ENCODE measurements around the gene PTPRB. TPM values are rescaled to one million over a fixed set of nuclear protein-coding genes. Genes with fewer than 3 reads are reported as not detected.

Gene PTPRB
- 0.18 TPM for polyA plus RNA-seq (2013, experiment 1 of 2)
- polyA plus RNA-seq (2013, experiment 2 of 2): 0.21 TPM

DNA sequence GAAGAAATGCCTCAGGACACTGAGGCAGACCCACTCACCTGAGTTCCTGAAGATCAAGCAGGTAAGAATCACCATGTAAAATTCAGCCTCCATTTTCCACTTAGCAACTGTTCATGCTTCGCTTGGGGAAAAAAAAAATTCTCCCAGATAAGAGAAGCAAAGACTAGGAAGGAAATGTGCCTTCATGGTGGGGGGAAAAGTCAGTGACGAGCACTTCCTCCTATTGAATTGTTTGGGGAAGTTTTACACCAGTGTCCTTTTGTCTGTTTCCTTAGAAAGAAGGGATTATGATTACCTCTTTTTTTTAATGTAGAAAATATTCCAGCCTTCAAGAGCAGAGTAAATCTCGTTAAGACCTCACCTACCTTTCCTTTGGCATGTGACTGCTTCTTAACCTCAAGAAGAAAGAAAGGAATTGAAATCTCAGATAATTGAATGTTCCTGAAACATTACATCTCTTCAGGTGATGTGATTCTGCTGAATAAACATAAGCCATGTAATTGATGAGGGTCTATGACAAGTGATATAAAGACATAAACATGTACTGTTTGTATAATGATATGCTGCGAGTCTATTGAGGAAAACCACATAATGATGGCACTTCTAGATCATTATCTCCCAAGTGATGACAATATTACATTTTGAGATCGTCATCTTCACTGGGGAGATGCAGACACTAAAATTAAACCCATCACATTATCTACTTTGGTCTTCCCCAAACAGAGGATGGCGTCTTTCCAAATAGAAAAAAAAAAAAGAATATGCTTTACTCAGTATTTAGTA lies at the start of gene PTPRB:
PTPRB (minus strand) TSS at position 127 of the 783 bp plus-strand sequence; CDS start at position 93, 34 bp downstream.
- DNase-seq: no peak
- WGBS (ENCODE audit: extremely low coverage, insufficient coverage, low lambda C conversion rate): no CpG with 5 or more reads among the region's 6 CpGs
- H4K5ac ChIP-seq (ENCODE audit: low read length): no peak within 1 kb of the TSS
- no peak within 1 kb of the TSS for H3K23ac ChIP-seq (ENCODE audit: low read length)
- H3K4me3 ChIP-seq (ENCODE audit: low read length): no peak within 1 kb of the TSS
- no peaks in the 10 kb centered on the region for H3K36me3 ChIP-seq (ENCODE audit: control insufficient read depth, insufficient read depth, low read length)
- no peak within 1 kb of the TSS for H3K18ac ChIP-seq (ENCODE audit: low read length)
- H2AK5ac ChIP-seq (ENCODE audit: low read length): no peak within 1 kb of the TSS
- H2BK5ac ChIP-seq (ENCODE audit: low read length): no peak within 1 kb of the TSS
- H3K9ac ChIP-seq (ENCODE audit: low read length): no peak within 1 kb of the TSS
- H3K27ac ChIP-seq (ENCODE audit: low read depth, low read length): no peak within 1 kb of the TSS
- H3K4me1 ChIP-seq (ENCODE audit: control insufficient read depth, low read depth, low read length): no peaks in the 10 kb centered on the region
- H2BK120ac ChIP-seq (ENCODE audit: low read depth, low read length): no peak within 1 kb of the TSS
- H3K27me3 ChIP-seq (ENCODE audit: insufficient read depth, low read length, poor library complexity): no peaks in the 10 kb centered on the region
- H4K8ac ChIP-seq (ENCODE audit: low read depth, low read length): no peak within 1 kb of the TSS
- no peak within 1 kb of the TSS for H2BK15ac ChIP-seq (replicated peaks; ENCODE audit: low read depth)
- H3K79me1 ChIP-seq (ENCODE audit: low read length): no peaks in the 10 kb centered on the region
- H3K79me2 ChIP-seq (ENCODE audit: control insufficient read depth, insufficient read depth, low read length): no peaks in the 10 kb centered on the region
- H3K4ac ChIP-seq (ENCODE audit: low read depth, low read length): no peak within 1 kb of the TSS
- no peak within 1 kb of the TSS for H3K56ac ChIP-seq (ENCODE audit: low read length)
- H3K4me2 ChIP-seq (ENCODE audit: low read length): no peak within 1 kb of the TSS

DNA sequence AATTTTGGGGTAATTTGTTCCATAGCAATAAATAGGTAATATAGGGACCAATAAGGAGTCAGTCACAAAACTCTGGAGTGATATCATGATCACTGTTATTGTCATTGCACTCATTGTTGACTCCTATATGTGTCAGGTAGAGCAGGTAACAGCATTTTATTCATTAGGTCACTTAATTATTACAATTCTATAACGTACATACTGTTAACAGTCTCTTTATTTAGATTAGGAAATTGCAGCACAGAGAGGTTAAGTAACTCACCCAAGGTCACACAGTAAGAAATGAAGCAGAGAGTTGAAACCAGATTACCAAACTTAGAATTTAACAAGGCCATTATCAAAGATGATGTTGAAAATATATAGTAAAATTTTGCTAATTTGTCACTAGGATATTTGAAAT lies 49.7 kb upstream of the PTPRB start:
- no CpG with 5 or more reads among the region's 1 CpG for WGBS (ENCODE audit: extremely low coverage, insufficient coverage, low lambda C conversion rate)
- H3K36me3 ChIP-seq (ENCODE audit: control insufficient read depth, insufficient read depth, low read length): no peaks in the 10 kb centered on the region

DNA sequence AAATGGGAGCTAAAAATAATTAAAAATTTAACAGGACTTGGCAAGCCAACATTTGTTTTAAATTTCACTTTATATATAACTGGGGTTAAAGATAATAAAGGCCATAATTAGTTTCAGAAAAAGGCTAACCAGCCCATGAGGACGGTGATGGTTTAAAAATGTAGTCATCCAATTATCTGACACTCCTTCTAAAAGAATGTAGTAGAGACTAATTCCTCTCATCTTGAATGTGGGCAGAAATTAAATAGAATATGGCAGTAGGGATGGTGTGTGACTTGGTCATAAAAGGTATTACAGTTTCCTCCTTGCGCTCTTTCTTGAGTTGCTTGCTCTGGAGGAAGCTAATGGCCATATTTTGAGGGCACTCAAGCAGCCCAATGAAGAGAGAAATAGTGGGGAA lies 49.1 kb upstream of the PTPRB start:
- Histone ChIP-seq H4K5ac (ENCODE audit: low read length) (no peak overlapping the region), H3K27me3 (ENCODE audit: insufficient read depth, low read length, poor library complexity) (no peaks in the 10 kb centered on the region), H2BK5ac (ENCODE audit: low read length) (no peak overlapping the region), H3K23ac (ENCODE audit: low read length) (no peak overlapping the region), H2BK120ac (ENCODE audit: low read depth, low read length) (no peak overlapping the region), H3K79me2 (ENCODE audit: control insufficient read depth, insufficient read depth, low read length) (no peaks in the 10 kb centered on the region), H3K9ac (ENCODE audit: low read length) (no peak overlapping the region), H3K4me1 (ENCODE audit: control insufficient read depth, low read depth, low read length) (no peaks in the 10 kb centered on the region), H3K56ac (ENCODE audit: low read length) (no peak overlapping the region), H2AK5ac (ENCODE audit: low read length) (no peak overlapping the region), H2BK15ac (replicated peaks; ENCODE audit: low read depth) (no peak overlapping the region), H3K4me3 (ENCODE audit: low read length) (no peak overlapping the region), H3K79me1 (ENCODE audit: low read length) (no peaks in the 10 kb centered on the region), H3K18ac (ENCODE audit: low read length) (no peak overlapping the region), H3K27ac (ENCODE audit: low read depth, low read length) (no peak overlapping the region), H4K8ac (ENCODE audit: low read depth, low read length) (no peak overlapping the region), H3K36me3 (ENCODE audit: control insufficient read depth, insufficient read depth, low read length) (no peaks in the 10 kb centered on the region), H3K4me2 (ENCODE audit: low read length) (no peak overlapping the region), H3K4ac (ENCODE audit: low read depth, low read length) (no peak overlapping the region)
- no CpG with 5 or more reads among the region's 2 CpGs for WGBS (ENCODE audit: extremely low coverage, insufficient coverage, low lambda C conversion rate)
- no peak for DNase-seq

More for the DNA sequence above, 49.7 kb upstream of the PTPRB start:
- Histone ChIP-seq H3K79me1 (ENCODE audit: low read length) (no peaks in the 10 kb centered on the region), H3K4me2 (ENCODE audit: low read length) (no peak overlapping the region), H4K8ac (ENCODE audit: low read depth, low read length) (no peak overlapping the region), H3K56ac (ENCODE audit: low read length) (no peak overlapping the region), H3K23ac (ENCODE audit: low read length) (no peak overlapping the region), H2BK15ac (replicated peaks; ENCODE audit: low read depth) (no peak overlapping the region), H3K4ac (ENCODE audit: low read depth, low read length) (no peak overlapping the region), H3K79me2 (ENCODE audit: control insufficient read depth, insufficient read depth, low read length) (no peaks in the 10 kb centered on the region), H3K4me1 (ENCODE audit: control insufficient read depth, low read depth, low read length) (no peaks in the 10 kb centered on the region), H3K27me3 (ENCODE audit: insufficient read depth, low read length, poor library complexity) (no peaks in the 10 kb centered on the region), H2BK5ac (ENCODE audit: low read length) (no peak overlapping the region), H2AK5ac (ENCODE audit: low read length) (no peak overlapping the region), H4K5ac (ENCODE audit: low read length) (no peak overlapping the region), H3K27ac (ENCODE audit: low read depth, low read length) (no peak overlapping the region), H3K4me3 (ENCODE audit: low read length) (no peak overlapping the region), H2BK120ac (ENCODE audit: low read depth, low read length) (no peak overlapping the region), H3K9ac (ENCODE audit: low read length) (no peak overlapping the region), H3K18ac (ENCODE audit: low read length) (no peak overlapping the region)
- no peak for DNase-seq

DNA sequence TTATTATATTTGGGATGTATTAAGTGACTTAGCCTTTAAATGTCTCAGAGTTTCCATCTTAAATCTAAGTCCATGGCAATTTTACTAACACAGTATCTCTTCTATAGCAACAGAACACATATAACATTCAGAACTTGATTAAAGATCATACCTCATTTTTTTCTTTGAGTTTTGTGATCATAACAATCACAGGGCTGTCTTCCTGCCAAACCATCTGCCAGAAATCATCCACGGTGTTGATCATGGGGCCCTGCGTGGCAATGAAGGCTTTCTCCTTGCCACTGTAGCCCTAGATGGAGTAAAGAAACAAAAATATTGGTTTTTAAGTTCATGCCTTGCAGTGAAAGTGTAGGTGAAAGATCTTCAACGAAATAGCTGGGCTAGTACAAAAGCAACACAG lies 46.7 kb upstream of the PTPRB start:
- Histone ChIP-seq H2BK5ac (ENCODE audit: low read length) (no peak overlapping the region), H3K4me2 (ENCODE audit: low read length) (no peak overlapping the region), H2BK15ac (replicated peaks; ENCODE audit: low read depth) (no peak overlapping the region), H3K79me1 (ENCODE audit: low read length) (no peaks in the 10 kb centered on the region), H3K36me3 (ENCODE audit: control insufficient read depth, insufficient read depth, low read length) (no peaks in the 10 kb centered on the region), H3K4ac (ENCODE audit: low read depth, low read length) (no peak overlapping the region), H3K18ac (ENCODE audit: low read length) (no peak overlapping the region), H2BK120ac (ENCODE audit: low read depth, low read length) (no peak overlapping the region), H3K4me1 (ENCODE audit: control insufficient read depth, low read depth, low read length) (no peaks in the 10 kb centered on the region), H3K56ac (ENCODE audit: low read length) (no peak overlapping the region), H4K5ac (ENCODE audit: low read length) (no peak overlapping the region), H3K4me3 (ENCODE audit: low read length) (no peak overlapping the region), H3K23ac (ENCODE audit: low read length) (no peak overlapping the region), H3K27me3 (ENCODE audit: insufficient read depth, low read length, poor library complexity) (no peaks in the 10 kb centered on the region), H4K8ac (ENCODE audit: low read depth, low read length) (no peak overlapping the region), H3K27ac (ENCODE audit: low read depth, low read length) (no peak overlapping the region), H3K9ac (ENCODE audit: low read length) (no peak overlapping the region), H3K79me2 (ENCODE audit: control insufficient read depth, insufficient read depth, low read length) (no peaks in the 10 kb centered on the region), H2AK5ac (ENCODE audit: low read length) (no peak overlapping the region)
- no peak for DNase-seq
- no CpG with 5 or more reads among the region's 3 CpGs for WGBS (ENCODE audit: extremely low coverage, insufficient coverage, low lambda C conversion rate)

DNA sequence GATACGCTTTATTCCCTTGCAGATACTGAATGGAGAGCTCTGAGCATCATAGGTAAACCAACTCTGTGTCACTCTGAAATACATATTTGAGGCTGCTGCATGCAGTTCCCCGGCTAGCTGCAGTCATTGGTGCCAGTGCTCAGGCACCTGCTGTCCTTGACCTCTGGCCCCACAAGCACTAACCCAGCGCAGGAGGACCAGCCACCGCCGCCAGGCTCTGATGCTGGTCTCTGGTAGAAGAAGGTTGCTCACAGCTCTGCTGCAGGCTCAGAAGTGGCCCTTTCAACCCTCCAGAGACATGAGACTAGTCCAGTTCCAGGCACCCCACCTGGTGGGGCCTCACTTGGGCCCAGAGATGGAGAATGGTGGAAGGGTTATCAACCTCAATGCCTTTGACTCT lies 34.5 kb upstream of the PTPRB start:
- Histone ChIP-seq H4K5ac (ENCODE audit: low read length) (no peak overlapping the region), H3K27me3 (ENCODE audit: insufficient read depth, low read length, poor library complexity) (no peaks in the 10 kb centered on the region), H4K8ac (ENCODE audit: low read depth, low read length) (no peak overlapping the region), H3K79me1 (ENCODE audit: low read length) (no peaks in the 10 kb centered on the region), H3K79me2 (ENCODE audit: control insufficient read depth, insufficient read depth, low read length) (no peaks in the 10 kb centered on the region), H3K4ac (ENCODE audit: low read depth, low read length) (no peak overlapping the region), H3K9ac (ENCODE audit: low read length) (no peak overlapping the region), H2BK5ac (ENCODE audit: low read length) (no peak overlapping the region), H2BK15ac (replicated peaks; ENCODE audit: low read depth) (no peak overlapping the region), H3K23ac (ENCODE audit: low read length) (no peak overlapping the region), H3K4me1 (ENCODE audit: control insufficient read depth, low read depth, low read length) (no peaks in the 10 kb centered on the region), H3K56ac (ENCODE audit: low read length) (no peak overlapping the region), H3K36me3 (ENCODE audit: control insufficient read depth, insufficient read depth, low read length) (no peaks in the 10 kb centered on the region), H3K4me2 (ENCODE audit: low read length) (no peak overlapping the region), H2BK120ac (ENCODE audit: low read depth, low read length) (no peak overlapping the region), H2AK5ac (ENCODE audit: low read length) (no peak overlapping the region), H3K18ac (ENCODE audit: low read length) (no peak overlapping the region), H3K4me3 (ENCODE audit: low read length) (no peak overlapping the region), H3K27ac (ENCODE audit: low read depth, low read length) (no peak overlapping the region)
- DNase-seq: no peak
- WGBS (ENCODE audit: extremely low coverage, insufficient coverage, low lambda C conversion rate): no CpG with 5 or more reads among the region's 5 CpGs

DNA sequence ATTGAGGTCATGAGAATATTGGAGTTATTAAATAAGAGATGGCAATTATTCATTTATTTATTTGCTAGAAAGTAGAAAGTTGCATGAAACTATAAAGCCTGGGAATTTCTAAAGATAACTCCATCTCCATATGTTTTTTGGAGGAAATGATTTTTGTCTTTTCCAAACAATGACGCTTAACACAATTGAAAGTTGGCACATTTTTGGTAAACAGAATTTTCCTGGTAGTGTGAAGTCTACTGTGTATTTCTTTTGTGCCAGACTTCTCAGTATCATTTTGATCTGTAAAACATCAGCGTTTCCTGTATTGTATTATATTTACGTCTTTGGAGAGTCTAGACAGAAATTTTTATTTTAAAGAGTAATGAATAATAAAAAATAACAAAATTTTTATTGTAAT lies 33.7 kb upstream of the PTPRB start:
- no peak overlapping the region for H2AK5ac ChIP-seq (ENCODE audit: low read length)
- H3K4me1 ChIP-seq (ENCODE audit: control insufficient read depth, low read depth, low read length): no peaks in the 10 kb centered on the region
- WGBS (ENCODE audit: extremely low coverage, insufficient coverage, low lambda C conversion rate): 100% methylated on average over 1 of the region's 3 CpGs
- H3K9ac ChIP-seq (ENCODE audit: low read length): no peak overlapping the region
- H4K5ac ChIP-seq (ENCODE audit: low read length): no peak overlapping the region
- H2BK15ac ChIP-seq (replicated peaks; ENCODE audit: low read depth): no peak overlapping the region
- no peak overlapping the region for H3K56ac ChIP-seq (ENCODE audit: low read length)
- DNase-seq: no peak
- H3K36me3 ChIP-seq (ENCODE audit: control insufficient read depth, insufficient read depth, low read length): no peaks in the 10 kb centered on the region
- H3K27ac ChIP-seq (ENCODE audit: low read depth, low read length): no peak overlapping the region
- H3K23ac ChIP-seq (ENCODE audit: low read length): no peak overlapping the region
- H3K27me3 ChIP-seq (ENCODE audit: insufficient read depth, low read length, poor library complexity): no peaks in the 10 kb centered on the region
- no peak overlapping the region for H3K4me2 ChIP-seq (ENCODE audit: low read length)
- H2BK120ac ChIP-seq (ENCODE audit: low read depth, low read length): no peak overlapping the region
- no peaks in the 10 kb centered on the region for H3K79me2 ChIP-seq (ENCODE audit: control insufficient read depth, insufficient read depth, low read length)
- no peak overlapping the region for H3K18ac ChIP-seq (ENCODE audit: low read length)
- H3K79me1 ChIP-seq (ENCODE audit: low read length): no peaks in the 10 kb centered on the region
- no peak overlapping the region for H3K4ac ChIP-seq (ENCODE audit: low read depth, low read length)
- no peak overlapping the region for H3K4me3 ChIP-seq (ENCODE audit: low read length)
- no peak overlapping the region for H4K8ac ChIP-seq (ENCODE audit: low read depth, low read length)
- H2BK5ac ChIP-seq (ENCODE audit: low read length): no peak overlapping the region
